Activated CD4-positive, alpha-beta T cell treated with anti-CD3 and anti-CD28 coated beads for 1 hour (primary cell): ENCODE data around the gene DCHS2.

Experiments used
- DNase-seq: peaks from one replicate; pipeline ENCODE4 v3.0.0-alpha.2; 2020

DCHS2 gene

GRCh38 chr4:154186035-154186434, 305.6 kb downstream of the DCHS2 start:
- DNase-seq: no peak

- DNase-seq: no peak
Measured at GRCh38 chr4:154184238-154184637, 307.4 kb downstream of the DCHS2 start.

GRCh38 chr4:154183264-154183663, 308.3 kb downstream of the DCHS2 start:
- no peak for DNase-seq
